ENCODE measurements around the gene BMP7.

DNA sequence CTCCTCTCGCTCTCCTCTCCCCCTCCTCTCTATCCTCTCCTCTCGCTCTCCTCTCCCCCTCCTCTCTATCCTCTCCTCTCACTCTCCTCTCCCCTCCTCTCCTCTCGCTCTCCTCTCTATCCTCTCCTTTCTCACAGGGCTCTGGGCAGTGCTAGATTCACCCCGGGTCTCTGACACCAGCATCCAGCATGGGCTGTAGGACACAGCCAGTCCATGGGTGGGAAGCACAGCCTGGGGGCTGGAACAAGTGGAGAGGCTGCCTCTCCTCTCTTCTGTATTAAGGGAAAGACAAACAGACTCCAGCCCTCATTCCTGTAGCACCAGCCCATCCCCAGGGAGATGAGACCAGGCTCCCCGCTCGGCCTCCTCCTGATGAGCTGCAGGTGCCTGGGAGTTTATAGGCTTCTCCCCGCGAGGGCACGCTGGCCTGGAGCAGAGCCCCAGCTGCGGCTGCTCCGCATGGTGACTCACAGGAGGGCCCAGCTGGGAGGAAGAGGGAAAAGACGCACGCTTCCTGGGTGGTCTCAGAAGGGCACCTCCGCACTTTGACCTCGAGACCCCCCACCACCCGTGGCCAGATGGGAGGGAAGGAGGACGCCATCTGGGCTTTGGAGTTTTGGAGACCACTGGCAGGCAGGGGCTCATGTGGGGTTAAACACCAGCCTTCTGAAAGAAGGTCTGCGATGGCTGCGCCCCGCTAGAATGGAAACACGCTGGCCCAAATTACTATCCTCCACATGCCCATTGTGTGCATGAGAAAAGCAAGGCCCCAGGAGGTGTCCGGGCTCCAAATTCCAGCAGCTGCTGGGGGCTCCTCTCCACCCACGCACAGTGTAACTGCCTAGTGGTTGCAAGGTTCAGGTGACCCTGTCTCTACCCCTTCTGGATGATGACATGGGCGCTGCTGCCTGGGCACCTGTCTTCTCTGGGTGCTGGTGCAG is 68.0 kb downstream of the BMP7 start:
- TF ChIP-seq YY1 (IDR thresholded peaks at IDR 0.05; ENCODE audit: insufficient read depth, insufficient read length) (no peak), SUZ12 (IDR thresholded peaks at IDR 0.05; ENCODE audit: extremely low read depth, insufficient read depth, insufficient read length) (no peak)
